Tibial artery (tissue), 4 donors: Measurements from ENCODE around the gene CCL23.

Experiments used
- DNase-seq, 2 donors: peaks; one replicate each; pipeline ENCODE4 v3.0.0-alpha.2; 2019
- H3K27ac ChIP-seq, 2 donors: fragments of 200-600 bp; sonication (generic) in 1 of 2; 1 replicate in 1 of 2; 2 replicates in 1 of 2; pipeline ENCODE4 v1.5.1; 2018 to 2019; ENCODE audit warnings: mild to moderate bottlenecking in 1 of 2
- H3K27me3 ChIP-seq, 2 donors: fragments of 200-600 bp; sonication (generic) in 1 of 2; one replicate each; pipeline versions ENCODE4 v1.5.1 to v1.6.0; 2016 to 2019
- H3K36me3 ChIP-seq, 3 donors: fragments of 200-600 bp; sonication (generic) in 2 of 3; one replicate each; pipeline ENCODE4 v1.5.1; 2016 to 2019; ENCODE audit warnings: mild to moderate bottlenecking in 2 of 3
- H3K4me1 ChIP-seq, 4 donors: fragments of 200-600 bp; sonication (generic) in 2 of 4; 1 replicate in 3 of 4; 2 replicates in 1 of 4; pipeline ENCODE4 v1.5.1; 2016 to 2019
- H3K4me3 ChIP-seq, 2 donors: fragments of 200-600 bp; sonication (generic) in 1 of 2; 1 replicate in 1 of 2; 2 replicates in 1 of 2; pipeline ENCODE4 v1.5.1; 2018 to 2019; ENCODE audit warnings: mild to moderate bottlenecking in 2 of 2
- H3K9me3 ChIP-seq, 3 donors: fragments of 200-600 bp; sonication (generic) in 1 of 3; one replicate each; pipeline ENCODE4 v1.5.1; 2016 to 2019
- CTCF ChIP-seq, 2 experiments: fragments of 200-600 bp in 1 of 2; fragments of 450-650 bp in 1 of 2; IDR thresholded peaks; one replicate each; pipeline ENCODE4 v1.5.1; 2017 to 2019; ENCODE audit warnings: antibody characterized with exemption in 2 of 2, mild to moderate bottlenecking in 1 of 2, moderate library complexity in 1 of 2
- intact Hi-C: fragments of 100-400 bp; cut with DNase I; formaldehyde crosslinking; loops from one replicate; pipeline ENCODE4 v1.15.0; 2023; ENCODE audit warnings: low total_unique reads

Gene CCL23

GRCh38 chr17:36002631-36003030, 15.1 kb downstream of the CCL23 start:
- intact Hi-C loops: no loop called here
- Histone ChIP-seq H3K4me1 (no peaks in the 10 kb centered on the region), H3K36me3 (no peaks in the 10 kb centered on the region), H3K27me3 (peaks cover 0 to 3% of the 10 kb centered on the region in 2 donors), H3K9me3 (no peaks in the 10 kb centered on the region), H3K4me3 (no peak overlapping the region), H3K27ac (no peak overlapping the region)
- TF ChIP-seq CTCF (IDR thresholded peaks at IDR 0.05): no peak
- DNase-seq: no peak

GRCh38 chr17:36001862-36002603, 15.7 kb downstream of the CCL23 start:
- Histone ChIP-seq H3K27me3 (peaks cover 0 to 3% of the 10 kb centered on the region in 2 donors), H3K9me3 (no peaks in the 10 kb centered on the region), H3K27ac (no peak overlapping the region), H3K4me3 (no peak overlapping the region), H3K36me3 (no peaks in the 10 kb centered on the region), H3K4me1 (no peaks in the 10 kb centered on the region)
- TF ChIP-seq CTCF (IDR thresholded peaks at IDR 0.05): no peak
- DNase-seq: no peak
- intact Hi-C loops: no loop called here

GRCh38 chr17:36001110-36001771, 16.5 kb downstream of the CCL23 start, which contains the start of gene CCL15:
Gene CCL15, minus strand, starts transcription at chr17:36001553. Its CDS starts 61 bp downstream, at chr17:36001492.
- no peak for DNase-seq
- TF ChIP-seq CTCF (IDR thresholded peaks at IDR 0.05): no peak
- Histone ChIP-seq H3K4me1 (no peaks in the 10 kb centered on the region), H3K27me3 (peaks cover 0 to 3% of the 10 kb centered on the region in 2 donors), H3K4me3 (no peak within 1 kb of the TSS), H3K9me3 (no peaks in the 10 kb centered on the region), H3K27ac (no peak within 1 kb of the TSS), H3K36me3 (no peaks in the 10 kb centered on the region)
- intact Hi-C loops: no loop called here

GRCh38 chr17:36000732-36001109, 17.1 kb downstream of the CCL23 start:
- no peak for DNase-seq
- Histone ChIP-seq H3K36me3 (no peaks in the 10 kb centered on the region), H3K27me3 (peaks cover 0 to 3% of the 10 kb centered on the region in 2 donors), H3K4me3 (no peak overlapping the region), H3K27ac (no peak overlapping the region), H3K4me1 (no peaks in the 10 kb centered on the region), H3K9me3 (no peaks in the 10 kb centered on the region)
- intact Hi-C loops: no loop called here
- no peak for TF ChIP-seq CTCF (IDR thresholded peaks at IDR 0.05)

- no peaks in the 10 kb centered on the region for H3K9me3 ChIP-seq
- no peak for TF ChIP-seq CTCF (IDR thresholded peaks at IDR 0.05)
- peaks cover 0 to 3% of the 10 kb centered on the region in 2 donors for H3K27me3 ChIP-seq
- H3K27ac ChIP-seq: no peak overlapping the region
- no peak overlapping the region for H3K4me3 ChIP-seq
- no peaks in the 10 kb centered on the region for H3K36me3 ChIP-seq
- DNase-seq: no peak
- intact Hi-C loops: no loop called here
- no peaks in the 10 kb centered on the region for H3K4me1 ChIP-seq
Observed at GRCh38 chr17:35998756-35999155, 19.0 kb downstream of the CCL23 start.
